ENCODE data around the gene LEFTY2.

LEFTY2 gene

GRCh38 chr1:225928186-225929175 lies 12.5 kb downstream of the LEFTY2 start:
- no peak for DNase-seq

DNA sequence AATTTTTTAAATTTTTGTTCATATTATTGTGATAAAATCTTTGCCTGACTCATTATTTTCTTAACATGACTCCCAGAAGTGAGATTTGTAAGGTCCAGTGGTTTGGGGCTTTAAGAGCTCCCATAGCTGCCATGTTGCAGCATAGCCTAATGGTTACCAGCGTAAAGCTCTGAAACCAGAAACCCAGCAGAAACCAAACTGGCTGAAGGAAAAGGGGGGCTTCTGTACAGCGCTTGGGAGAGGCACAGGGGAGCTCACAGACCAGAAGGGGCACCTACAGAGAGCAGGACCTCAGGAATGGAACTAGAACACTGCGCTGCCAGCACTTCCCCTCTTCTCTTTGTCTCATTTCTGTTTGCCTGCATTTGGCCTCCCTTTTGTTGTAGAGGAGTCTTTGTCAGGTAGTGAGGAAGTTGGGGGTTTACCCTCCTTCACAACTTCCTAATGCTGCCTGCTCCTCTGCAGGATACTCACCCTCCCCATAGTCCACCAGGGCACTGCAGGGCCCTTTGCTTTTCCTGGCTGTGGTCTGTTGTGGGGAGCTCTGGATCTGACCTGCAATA lies 14.4 kb downstream of the LEFTY2 start:
- no peak for DNase-seq

DNA sequence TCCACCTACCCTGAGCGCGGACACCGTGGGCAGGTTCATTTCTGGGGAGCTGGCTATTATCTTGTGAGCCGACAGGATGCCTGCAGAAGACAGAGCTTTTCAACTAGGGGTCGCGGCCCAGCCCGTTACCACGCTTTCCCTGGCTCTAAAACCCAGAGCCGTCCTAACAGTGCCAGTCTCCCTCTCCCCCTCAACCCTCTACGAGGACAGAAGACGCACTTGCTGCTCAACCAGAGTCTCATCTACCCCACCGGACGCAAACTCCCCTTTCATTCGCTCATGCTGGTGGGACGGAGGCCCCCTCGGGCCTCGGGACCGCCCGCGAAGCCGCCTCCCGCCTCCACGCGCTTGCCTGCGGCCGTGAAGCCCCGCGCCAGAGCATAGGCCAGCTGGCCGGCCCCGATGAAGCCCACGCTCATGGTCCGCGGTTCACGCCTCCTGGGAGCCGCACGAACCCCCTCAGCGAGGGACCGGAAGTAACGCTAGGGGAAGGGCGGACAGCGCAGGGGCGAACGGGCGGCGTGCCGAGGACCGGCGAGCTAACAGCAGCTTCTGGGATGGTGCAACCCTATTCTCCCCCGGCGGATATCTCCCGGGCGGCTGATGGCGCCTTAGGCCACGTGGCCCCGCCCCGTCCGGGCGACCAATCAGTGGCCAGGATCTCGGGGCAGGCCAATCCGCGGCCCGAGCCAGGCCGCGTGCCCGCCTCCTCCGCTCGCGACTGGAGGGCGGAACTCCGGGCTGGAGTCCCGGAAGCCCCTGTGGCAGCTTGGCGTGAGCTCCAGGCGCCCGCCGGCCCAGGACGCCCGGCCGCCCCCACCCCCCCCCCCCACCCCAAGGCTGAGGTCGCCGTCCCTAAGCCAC lies 17.1 kb downstream of the LEFTY2 start, which contains the start of gene PYCR2:
TSS of gene PYCR2 (minus strand) at position 559 of the 864 bp plus-strand sequence. CDS start at position 419, 140 bp downstream.
- peak; percentile 94 for DNase-seq

- no peak for DNase-seq
Measured at GRCh38 chr1:225923381-225923691, 17.7 kb downstream of the LEFTY2 start.

DNA sequence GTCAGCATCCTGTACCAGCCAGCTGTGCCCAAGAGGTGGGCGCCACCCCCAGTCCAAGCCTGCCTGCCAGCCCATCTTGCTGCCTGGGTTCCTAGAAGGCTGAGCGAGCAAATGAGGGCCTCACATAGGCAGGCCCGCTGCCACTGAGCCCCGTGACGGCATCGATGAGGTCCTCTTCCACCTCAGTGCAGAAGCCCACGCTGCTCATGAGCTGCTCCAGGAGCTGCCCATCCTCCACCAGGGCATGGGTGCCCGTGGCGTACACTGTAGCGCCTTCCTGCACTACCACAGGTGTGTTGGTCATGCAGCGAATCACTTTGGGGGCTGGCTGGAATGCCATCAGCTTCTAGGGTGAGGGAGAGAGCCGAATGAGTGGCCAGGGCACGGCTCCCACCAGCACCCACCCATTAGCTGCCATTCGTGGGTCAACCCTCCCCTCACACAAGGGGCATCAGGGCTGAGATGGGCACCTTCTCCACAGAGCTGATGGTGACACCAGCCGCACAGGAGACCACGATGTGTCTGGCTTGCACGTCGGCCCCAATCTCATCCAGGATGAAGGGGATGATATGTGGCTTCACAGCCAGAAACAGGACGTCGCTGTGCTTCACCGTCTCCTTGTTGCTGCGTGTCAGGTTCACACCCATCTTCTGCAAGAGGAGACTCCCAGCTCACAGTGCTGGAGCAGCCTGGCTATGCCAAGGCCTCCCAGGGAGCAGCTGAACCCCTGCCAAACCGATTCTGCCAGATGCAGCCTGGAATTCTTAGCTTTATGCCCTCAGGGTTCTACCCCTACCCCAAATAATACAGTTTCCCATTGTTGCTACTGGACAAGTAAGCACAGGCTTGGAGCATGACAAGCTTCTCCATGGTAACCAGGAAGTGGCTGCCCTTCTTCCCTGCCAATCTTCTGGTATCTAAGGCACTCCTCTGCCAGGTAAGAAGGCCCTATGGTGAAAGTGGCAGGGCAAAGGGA lies 19.0 kb downstream of the LEFTY2 start:
- no peak for DNase-seq

DNA sequence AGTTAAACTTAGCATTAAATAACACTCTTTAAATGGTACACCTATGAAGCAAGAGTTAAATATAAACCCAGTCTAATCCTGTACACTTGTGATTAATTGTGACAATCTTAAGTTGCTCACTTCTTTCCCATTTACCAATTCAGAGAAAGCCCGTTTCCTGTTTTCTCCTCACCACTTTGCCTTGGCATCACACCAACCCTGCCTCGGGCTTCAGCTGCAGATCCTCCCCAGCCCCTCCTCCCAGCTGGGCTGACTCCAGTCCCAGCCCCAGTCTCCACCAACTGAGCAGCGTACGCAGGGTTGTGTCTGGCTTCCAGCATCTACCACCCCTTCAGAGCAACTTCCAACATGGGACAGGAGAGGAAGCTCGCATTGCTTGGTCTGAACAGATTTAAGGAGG lies 21.1 kb downstream of the LEFTY2 start:
- no peak for DNase-seq

GRCh38 chr1:225918280-225918679 lies 22.7 kb downstream of the LEFTY2 start:
- DNase-seq = no peak

GRCh38 chr1:225917536-225917935 lies 23.5 kb downstream of the LEFTY2 start:
- DNase-seq = no peak

DNA sequence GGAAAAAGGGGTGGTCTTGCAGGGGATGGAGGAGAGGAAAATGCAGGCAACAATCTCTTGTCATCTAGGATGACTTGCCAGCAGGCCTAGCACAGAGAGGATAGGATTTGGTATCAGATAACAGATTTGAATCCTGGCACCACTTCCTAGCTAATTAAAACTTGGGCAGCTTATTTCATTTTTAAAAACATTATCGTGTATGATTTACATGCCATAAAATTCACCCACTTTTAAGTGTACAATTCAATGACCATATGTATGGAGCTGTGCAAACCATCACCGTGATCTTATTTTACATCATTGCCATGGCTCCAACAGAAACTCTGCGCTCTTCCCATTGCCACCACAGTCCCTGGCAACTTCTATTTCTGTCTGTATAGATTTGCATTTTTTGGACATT lies 23.9 kb downstream of the LEFTY2 start:
- no peak for DNase-seq

DNA sequence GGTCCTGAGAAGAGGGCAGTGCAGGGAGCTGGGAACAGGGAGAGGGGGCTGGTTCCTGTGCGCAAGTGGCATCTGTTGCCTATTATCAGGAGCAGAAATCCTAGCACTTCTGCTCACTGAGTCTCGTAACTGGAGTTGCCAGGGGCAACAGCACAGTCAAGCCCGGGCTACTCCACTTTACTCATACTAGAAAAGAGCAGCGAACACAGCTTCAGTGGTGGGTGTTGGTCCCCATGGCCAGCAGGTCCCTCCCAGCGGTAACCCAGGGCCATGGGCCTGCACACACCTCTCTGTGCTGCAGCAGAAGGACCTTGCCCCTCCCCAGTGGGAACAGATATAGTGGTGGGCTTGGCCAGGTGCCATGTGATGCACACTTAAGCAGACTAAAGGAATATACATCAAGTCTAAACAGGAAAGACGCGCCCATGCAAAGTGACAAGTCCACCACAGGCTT lies 25.5 kb downstream of the LEFTY2 start:
- no peak for DNase-seq

DNA sequence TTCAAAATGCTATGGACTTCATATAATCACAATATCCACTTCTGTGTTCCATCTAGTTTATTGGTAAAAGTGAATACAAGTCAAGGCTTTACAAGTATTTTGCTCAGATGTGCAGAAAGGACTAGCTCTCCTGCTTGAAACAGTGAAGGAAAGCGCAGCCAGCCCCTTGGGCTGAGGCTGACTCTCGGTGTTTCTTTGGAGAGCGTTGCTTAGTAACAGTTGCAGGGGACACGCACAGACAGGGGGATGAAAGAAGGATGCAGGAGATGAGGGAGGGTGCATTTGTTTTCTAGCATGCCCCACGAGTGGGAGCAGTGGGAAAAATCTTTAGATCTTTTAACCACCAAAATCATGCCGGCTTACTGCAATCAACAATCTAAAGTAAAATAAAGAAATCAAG lies 26.1 kb downstream of the LEFTY2 start:
- DNase-seq = no peak

GRCh38 chr1:225914391-225914790 lies 26.6 kb downstream of the LEFTY2 start:
- no peak for DNase-seq

- DNase-seq = no peak
Measured at GRCh38 chr1:225911191-225912130, 29.6 kb downstream of the LEFTY2 start.

DNA sequence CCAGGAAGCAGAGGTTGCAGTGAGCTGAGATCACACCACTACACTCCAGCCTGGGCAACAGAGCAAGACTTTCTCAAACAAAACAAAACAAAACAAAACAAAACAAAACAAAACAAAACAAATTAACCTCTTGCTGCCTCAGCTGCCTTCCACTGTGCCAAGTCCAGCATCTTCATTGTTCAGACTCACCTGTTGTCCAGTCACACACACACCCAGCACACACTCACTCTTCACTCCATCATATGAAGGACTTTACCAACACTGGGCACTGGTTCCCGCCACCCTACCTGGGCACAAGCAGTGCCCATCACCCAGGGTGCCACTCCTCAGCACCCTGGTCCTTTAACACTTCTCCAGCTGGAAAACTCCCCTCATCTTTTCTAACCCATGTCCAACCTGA lies 31.5 kb downstream of the LEFTY2 start:
- no peak for DNase-seq

- no peak for DNase-seq
Measured at GRCh38 chr1:225908773-225909172, 32.2 kb downstream of the LEFTY2 start.

- no peak for DNase-seq
Measured at GRCh38 chr1:225908013-225908640, 32.9 kb downstream of the LEFTY2 start.

DNA sequence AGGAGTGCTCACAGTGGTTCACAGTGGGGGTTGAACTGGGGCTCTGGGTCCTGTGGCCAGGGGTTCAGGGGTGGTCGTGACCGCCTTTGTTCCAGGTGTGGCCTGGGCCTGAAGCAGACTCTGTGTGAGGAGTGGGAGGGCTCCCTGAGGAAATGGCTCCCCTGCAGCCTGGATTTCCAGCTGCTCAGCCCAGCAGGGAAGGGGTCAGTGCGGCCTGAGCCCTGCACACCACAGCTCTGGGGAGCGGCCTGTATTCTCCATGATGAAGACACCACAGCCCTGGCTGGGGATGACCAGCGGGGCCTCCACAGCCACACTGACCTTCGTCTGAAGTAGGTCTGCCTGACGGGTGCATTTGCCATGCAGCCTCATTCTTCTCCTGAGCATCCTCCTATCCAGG lies 33.7 kb downstream of the LEFTY2 start:
- DNase-seq = no peak

DNA sequence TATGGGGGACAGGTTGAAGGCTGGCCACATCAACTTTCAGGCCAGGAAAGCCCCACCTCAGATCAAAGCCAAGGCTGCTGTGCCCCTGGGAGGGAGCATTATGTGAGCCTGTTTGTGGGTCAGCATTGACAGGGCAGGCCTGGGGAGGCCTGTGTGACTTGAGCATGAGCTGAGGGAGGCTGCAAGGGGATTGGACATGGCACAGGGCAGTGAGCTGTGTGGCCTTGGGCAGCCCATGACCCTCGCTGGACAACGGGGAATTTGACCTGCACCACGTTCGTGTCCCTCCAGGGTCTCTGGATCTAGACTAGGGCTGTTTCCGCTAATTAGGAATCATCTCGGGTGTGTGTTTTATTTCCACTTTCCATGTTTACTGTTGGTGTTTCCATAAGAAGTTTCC lies 34.6 kb downstream of the LEFTY2 start:
- no peak for DNase-seq

DNA sequence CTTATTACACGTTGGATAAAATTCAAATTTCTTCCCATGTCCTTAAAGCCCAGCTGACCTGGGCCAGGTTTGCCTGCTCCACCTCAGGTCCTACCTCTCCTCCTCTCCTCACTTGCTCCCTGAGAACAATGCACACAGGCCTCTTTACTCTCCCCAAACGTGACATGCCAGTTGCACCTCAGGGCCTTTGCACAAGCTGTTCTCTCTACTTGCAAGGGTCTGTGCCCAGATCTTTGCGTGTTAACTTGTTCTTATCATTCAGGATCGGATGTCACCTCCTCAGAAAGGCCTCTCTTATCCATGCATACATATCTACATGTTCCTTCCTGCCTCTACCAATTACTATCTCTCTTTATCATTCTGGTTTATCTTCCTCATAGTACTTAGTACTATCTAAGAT lies 37.4 kb downstream of the LEFTY2 start:
- DNase-seq = no peak

All from NCI-H1436 treated with DMSO at 0.1 percent for 48 hours (cell line).